Stimulated activated CD8-positive, alpha-beta memory T cell treated with anti-CD3 and anti-CD28 coated beads, Interleukin-15, amount 100 ng/mL, for 4 hours (primary cell): ENCODE measurements around the gene HIC1.

ENCODE experiments used
- DNase-seq, 2 donors: peaks; one replicate each; pipeline ENCODE4 v3.0.0-alpha.2; 2020; ENCODE audit warnings: low read depth in 2 of 2

Gene HIC1

GRCh38 chr17:2044263-2044894, 10.5 kb upstream of the HIC1 start:
- DNase-seq, result no peak

- DNase-seq, result no peak
These were observed 7.3 kb upstream of the HIC1 start for GRCh38 chr17:2047590-2047989.

DNA sequence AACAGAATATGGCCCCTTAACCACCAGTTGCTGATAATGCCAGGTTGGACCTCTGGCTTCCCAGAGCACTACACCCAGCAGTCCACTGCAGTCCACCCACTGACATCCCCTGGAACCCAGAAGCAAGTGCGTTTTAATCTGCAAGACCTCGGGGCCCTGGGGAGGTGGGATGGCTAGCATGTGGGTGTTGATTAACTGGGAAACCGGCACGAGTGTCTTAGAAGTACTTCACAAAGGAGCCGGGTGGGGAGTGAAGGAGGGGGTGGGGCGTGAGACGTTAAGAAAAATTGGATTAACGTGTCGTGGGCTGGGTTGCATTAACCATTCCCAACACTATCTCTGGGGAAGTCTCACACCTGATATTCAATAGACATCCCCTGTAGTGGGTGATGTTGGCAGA, 6.1 kb upstream of the HIC1 start:
- no peak for DNase-seq

GRCh38 chr17:2049333-2050299, 5.3 kb upstream of the HIC1 start:
- peak; percentile 89 for DNase-seq

DNA sequence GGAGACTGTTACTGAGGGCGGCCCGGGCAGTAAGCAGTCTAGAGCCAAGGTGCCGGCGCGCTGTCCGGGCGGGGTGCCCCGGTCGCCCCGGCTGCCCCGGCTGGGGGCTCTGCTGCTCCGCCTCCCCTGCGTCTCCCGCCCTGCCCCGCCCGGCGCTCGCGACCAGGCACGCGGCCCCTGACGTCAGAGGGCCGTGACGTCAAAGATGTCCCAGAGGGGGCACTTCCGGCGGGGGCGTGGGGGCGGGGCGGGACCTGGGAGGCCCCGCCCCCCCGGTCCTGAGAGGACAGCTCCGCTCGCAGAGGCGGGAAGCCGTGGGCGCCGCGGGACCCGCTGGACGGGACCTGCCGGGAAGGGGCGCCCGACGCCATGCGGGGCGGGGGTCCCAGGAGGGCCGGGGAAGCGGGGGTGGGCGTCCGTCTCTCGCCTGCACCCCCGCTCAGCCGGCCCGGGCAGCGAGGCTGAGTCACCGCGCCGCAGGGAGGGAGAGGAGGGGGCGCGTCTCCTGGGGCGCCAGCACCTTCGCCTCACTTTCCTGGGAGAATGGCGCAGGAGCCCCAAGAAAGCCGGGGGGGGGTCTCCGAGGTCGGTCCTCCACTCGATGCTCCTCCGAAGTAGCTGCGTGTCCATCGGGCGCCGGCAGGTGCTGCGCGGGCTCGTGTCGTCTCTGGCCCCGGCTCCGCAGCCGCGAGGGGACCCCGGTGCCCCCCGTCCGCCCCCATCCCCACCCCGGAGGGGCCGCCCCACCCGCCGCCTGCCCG, 4.4 kb upstream of the HIC1 start:
- DNase-seq, result peak in 1 of 2 donors; percentile 62

- no peak for DNase-seq
These were observed 3.6 kb upstream of the HIC1 start for GRCh38 chr17:2051061-2051932.

DNA sequence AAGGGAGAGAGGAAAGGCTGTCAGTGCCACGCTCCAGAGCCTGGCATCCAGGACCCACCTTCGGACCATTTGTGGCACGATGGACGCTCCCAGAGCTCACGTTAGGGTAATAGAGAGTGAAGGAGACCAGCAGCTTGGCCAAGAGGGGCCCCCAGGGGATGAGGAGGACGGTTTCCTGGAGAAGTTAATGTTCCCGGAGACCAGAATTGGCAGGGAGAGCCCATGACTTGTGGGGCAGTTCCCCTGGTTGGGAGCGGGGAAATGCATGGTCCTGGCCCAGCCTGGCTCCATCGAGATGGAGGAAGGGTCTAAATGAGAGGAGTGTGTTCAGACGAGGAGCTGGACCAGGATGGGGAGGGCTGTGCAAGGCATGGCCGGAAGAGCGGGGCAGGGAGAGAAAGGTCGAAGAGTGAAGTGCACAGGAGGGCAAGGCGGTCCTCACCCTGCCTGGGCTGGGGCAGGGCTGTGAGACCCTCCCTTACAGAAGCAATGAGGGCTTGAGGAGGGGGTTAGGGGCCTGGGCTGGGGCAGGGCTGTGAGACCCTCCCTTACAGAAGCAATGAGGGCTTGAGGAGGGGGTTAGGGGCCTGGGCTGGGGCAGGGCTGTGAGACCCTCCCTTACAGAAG, 2.9 kb upstream of the HIC1 start:
- DNase-seq, result no peak

GRCh38 chr17:2053380-2054261, 1.3 kb upstream of the HIC1 start:
- peak; percentile 64 to 68 for DNase-seq

GRCh38 chr17:2054262-2054511, 716 bp upstream of the HIC1 start:
- DNase-seq, result no peak

DNA sequence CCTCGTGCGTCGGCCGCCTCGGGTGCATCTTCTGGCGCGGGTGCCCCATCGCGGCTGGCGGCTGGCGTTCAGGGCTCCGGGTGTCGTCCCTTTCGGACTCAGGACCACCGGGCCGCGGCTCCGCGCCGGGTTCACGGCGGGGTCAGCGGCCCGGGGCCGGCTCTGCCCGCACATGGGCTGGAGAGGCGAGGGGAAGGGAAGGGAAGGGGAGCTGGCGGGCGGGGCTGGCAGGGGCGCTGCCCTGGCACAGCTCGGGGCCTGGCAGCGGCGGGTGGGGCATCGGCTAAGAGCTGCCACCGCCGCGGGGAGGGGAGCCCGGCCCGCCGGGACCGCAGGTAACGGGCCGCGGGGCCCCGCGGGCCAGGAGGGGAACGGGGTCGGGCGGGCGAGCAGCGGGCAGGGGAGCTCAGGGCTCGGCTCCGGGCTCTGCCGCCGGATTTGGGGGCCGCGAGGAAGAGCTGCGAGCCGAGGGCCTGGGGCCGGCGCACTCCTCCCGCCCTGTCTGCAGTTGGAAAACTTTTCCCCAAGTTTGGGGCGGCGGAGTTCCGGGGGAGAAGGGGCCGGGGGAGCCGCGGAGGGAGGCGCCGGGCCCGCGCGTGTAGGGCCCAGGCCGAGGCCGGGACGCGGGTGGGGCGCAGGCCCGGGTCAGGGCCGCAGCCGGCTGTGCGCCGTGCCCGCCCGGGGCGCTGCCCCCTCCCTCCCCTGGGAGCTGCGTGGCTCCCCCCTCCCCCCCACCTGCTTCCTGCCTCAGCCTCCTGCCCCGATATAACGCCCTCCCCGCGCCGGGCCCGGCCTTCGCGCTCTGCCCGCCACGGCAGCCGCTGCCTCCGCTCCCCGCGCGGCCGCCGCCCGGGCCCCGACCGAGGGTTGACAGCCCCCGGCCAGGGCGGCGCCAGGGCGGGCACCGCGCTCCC, 646 bp downstream of the HIC1 start:
- DNase-seq, result no peak

- no peak for DNase-seq
These were observed 1.6 kb downstream of the HIC1 start for GRCh38 chr17:2056206-2057174.

DNA sequence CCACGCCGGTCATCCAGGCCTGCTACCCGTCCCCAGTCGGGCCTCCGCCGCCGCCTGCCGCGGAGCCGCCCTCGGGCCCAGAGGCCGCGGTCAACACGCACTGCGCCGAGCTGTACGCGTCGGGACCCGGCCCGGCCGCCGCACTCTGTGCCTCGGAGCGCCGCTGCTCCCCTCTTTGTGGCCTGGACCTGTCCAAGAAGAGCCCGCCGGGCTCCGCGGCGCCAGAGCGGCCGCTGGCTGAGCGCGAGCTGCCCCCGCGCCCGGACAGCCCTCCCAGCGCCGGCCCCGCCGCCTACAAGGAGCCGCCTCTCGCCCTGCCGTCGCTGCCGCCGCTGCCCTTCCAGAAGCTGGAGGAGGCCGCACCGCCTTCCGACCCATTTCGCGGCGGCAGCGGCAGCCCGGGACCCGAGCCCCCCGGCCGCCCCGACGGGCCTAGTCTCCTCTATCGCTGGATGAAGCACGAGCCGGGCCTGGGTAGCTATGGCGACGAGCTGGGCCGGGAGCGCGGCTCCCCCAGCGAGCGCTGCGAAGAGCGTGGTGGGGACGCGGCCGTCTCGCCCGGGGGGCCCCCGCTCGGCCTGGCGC, 2.4 kb downstream of the HIC1 start:
- no peak for DNase-seq

- DNase-seq, result no peak
These were observed 3.1 kb downstream of the HIC1 start for GRCh38 chr17:2057760-2058585.

- DNase-seq, result no peak
These were observed 4.0 kb downstream of the HIC1 start for GRCh38 chr17:2058586-2059546.
